Mucosa of descending colon (tissue), 3 donors: ENCODE results near the gene DACT1. TPM values are rescaled to one million over a fixed set of nuclear protein-coding genes. Genes with fewer than 3 reads are reported as not detected.

ENCODE experiments used
- ATAC-seq: fragments of 200-7000 bp; cut with Tn5 transposase; one replicate; pipeline ENCODE4 v1.9.1; 2020; ENCODE audit warnings: mild to moderate bottlenecking, moderate library complexity
- DNase-seq, 3 donors: peaks; one replicate each; pipeline ENCODE4 v3.0.0-alpha.2; 2020
- H3K36me3 ChIP-seq: fragments of 200-600 bp; one replicate; pipeline ENCODE4 v1.8.0; 2021; ENCODE audit warnings: low read depth, mild to moderate bottlenecking
- H3K4me1 ChIP-seq: fragments of 200-600 bp; one replicate; pipeline ENCODE4 v1.8.0; 2021; ENCODE audit warnings: low read depth, mild to moderate bottlenecking
- H3K4me3 ChIP-seq: fragments of 200-600 bp; one replicate; pipeline ENCODE4 v1.8.0; 2021; ENCODE audit warnings: mild to moderate bottlenecking
- H3K9me3 ChIP-seq: fragments of 200-600 bp; one replicate; pipeline ENCODE4 v1.8.0; 2021; ENCODE audit warnings: mild to moderate bottlenecking
- CTCF ChIP-seq: fragments of 200-600 bp; IDR thresholded peaks from one replicate; pipeline ENCODE4 v1.8.0; 2022; ENCODE audit warnings: antibody characterized with exemption, mild to moderate bottlenecking
- intact Hi-C, 2 donors: fragments of 100-400 bp; cut with DNase I in 1 of 2; cut with micrococcal nuclease in 1 of 2; formaldehyde crosslinking; loops; one replicate each; pipeline versions ENCODE4 v1.11.0 to v1.11.1; 2022; cut with DNase I, micrococcal nuclease
- total RNA-seq, 3 donors: library from RNA; stranded (reverse); fragmentation: NEBNext Ultra II Directional in 2 of 3; extraction: Animal tissue kit (Norgen Biotek cat#: 25700) in 2 of 3; gene quantifications; one replicate each; pipeline versions ENCODE4 v1.2.1 to v1.2.4, GENCODE V29; 2021 to 2023
- donor health status: DM: no; HTN: no; CAD: no; lungs with moderate emphysema.
- donor health status: DM: no; HTN: no; CAD: no.
- donor health status: DM: no; HTN: yes; CAD: no.

DACT1 gene
- total RNA-seq, 3 donors from 2014 or later, result 2.3 to 7.2 (median 3.0) TPM

DNA sequence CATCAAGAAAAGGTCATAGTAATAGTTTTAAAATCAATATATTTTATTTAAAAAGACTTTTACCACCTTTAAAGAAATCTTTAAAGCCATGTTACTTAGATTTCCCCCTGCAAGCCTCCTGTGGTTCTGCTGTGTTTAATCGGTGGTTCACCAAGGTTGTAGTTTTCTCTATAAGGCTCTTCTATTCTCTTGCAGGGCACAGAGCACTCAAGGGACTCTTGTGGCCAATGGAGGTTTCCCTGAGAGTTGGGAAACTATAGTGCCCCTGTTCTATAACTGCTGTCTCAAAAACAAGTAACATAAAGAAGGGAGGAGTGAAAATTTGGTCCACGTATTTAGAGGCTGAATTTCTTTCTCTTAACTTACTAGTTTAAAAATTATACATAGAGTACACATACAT is 25.0 kb downstream of the DACT1 start:
- TF ChIP-seq CTCF, result no peak
- Histone ChIP-seq H3K4me1 (no peaks in the 10 kb centered on the region), H3K4me3 (no peak overlapping the region), H3K9me3 (no peaks in the 10 kb centered on the region), H3K36me3 (no peaks in the 10 kb centered on the region)
- DNase-seq, result no peak
- intact Hi-C loops, result no loop called here
- ATAC-seq, result no peak

DNA sequence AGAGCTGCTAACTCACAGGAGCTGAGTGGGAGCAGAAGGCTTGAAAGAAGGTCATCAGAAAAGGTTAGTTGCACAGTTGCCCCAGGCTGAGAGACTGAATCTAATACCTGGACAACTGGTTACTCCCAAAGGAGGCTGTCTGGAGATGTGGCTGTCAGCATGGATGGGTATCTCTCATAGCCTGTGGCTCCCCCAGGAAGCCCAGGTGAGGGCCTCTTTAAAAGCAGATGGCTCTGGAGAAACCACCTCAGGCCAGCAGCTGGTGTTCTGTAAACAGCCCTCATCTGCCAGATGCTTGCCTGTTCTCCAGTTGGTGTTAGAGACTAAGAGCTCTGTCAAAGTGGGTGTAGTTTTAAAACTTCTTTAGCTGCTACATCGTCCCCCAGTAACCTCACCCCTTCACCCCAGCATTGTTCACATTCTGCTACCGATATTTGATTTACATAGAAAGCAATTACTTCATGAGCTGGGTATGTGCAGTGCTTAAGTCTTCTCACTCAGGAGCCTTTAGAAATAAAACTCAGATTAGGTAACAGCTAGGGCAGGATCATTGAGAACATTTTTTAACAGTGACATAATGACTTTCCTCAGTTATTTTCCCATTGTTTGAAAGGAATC is 25.8 kb downstream of the DACT1 start:
- H3K9me3 ChIP-seq, result no peaks in the 10 kb centered on the region
- no peaks in the 10 kb centered on the region for H3K4me1 ChIP-seq
- intact Hi-C loops, result no loop called here
- DNase-seq (peak in 1 of 3 donors; percentile 39), ATAC-seq (peak; percentile 74)
- no peak for TF ChIP-seq CTCF
- H3K4me3 ChIP-seq, result no peak overlapping the region
- no peaks in the 10 kb centered on the region for H3K36me3 ChIP-seq

DNA sequence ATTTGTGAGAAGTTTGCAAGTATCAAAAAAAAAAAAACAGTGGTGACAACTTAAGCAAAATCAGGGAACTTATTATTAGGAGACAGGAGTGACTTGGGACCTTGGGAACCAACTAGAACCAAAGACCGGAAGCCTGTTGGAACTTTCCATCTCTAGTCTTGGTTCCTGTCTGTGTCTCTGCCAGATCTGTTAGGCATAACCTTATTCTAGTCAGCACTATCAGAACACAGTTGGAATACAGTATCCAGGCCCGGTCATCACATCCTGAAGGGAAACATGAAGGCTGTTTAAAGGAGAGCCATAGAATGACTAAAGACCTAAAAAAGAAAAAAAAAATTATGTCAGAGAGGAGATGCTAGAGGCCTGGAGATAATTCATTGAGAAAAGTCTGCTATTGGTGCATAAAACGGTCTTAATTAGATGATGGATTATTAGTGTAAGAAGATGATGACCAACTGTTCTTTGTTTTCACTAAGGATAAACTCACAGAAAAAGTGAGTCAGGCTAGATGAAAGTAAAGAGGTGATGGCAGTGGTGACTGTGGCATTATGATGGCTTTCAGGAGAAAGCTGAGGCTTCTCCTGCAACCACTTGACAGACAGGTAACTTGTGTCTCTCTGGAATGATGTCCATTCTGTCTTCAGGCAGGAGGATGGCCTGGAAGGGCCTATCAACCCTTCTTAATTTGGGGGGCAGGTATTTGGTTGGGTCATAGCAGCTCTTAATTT is 28.2 kb downstream of the DACT1 start:
- no peak for TF ChIP-seq CTCF
- no peaks in the 10 kb centered on the region for H3K4me1 ChIP-seq
- DNase-seq (no peak), ATAC-seq (no peak)
- no peak overlapping the region for H3K4me3 ChIP-seq
- intact Hi-C loops, result no loop called here
- H3K9me3 ChIP-seq, result no peaks in the 10 kb centered on the region
- H3K36me3 ChIP-seq, result no peaks in the 10 kb centered on the region

- intact Hi-C loops, result no loop called here
- Histone ChIP-seq H3K4me1 (no peaks in the 10 kb centered on the region), H3K9me3 (no peaks in the 10 kb centered on the region), H3K36me3 (no peaks in the 10 kb centered on the region), H3K4me3 (no peak overlapping the region)
- ATAC-seq, result no peak
- no peak for DNase-seq
- no peak for TF ChIP-seq CTCF
Observed at GRCh38 chr14:58666737-58667136, 29.0 kb downstream of the DACT1 start.

GRCh38 chr14:58667900-58668299 is 30.1 kb downstream of the DACT1 start:
- Histone ChIP-seq H3K36me3 (no peaks in the 10 kb centered on the region), H3K9me3 (no peaks in the 10 kb centered on the region), H3K4me3 (no peak overlapping the region), H3K4me1 (no peaks in the 10 kb centered on the region)
- DNase-seq (no peak), ATAC-seq (no peak)
- TF ChIP-seq CTCF, result no peak
- intact Hi-C loops, result no loop called here
